Astrocyte of the cerebellum (primary cell): ENCODE data around the gene DSTN.

Source experiments
- DNase-seq: peaks from one replicate; pipeline ENCODE4 v3.0.0-alpha.2; 2011; ENCODE audit warnings: low read depth
- H3K4me3 ChIP-seq: 2 replicates; pipeline ENCODE4 v1.5.1; 2011; ENCODE audit warnings: mild to moderate bottlenecking, low read depth, low read length, moderate library complexity
- in situ Hi-C: cut with HindIII; loops from 2 replicates; pipeline ENCODE4 v1.10.0; 2017; ENCODE audit warnings: low sequenced_read_pairs
- TF ChIP-seq, protein P1 (sequence below): IDR thresholded peaks from 2 replicates; pipeline ENCODE4 v1.5.1; 2012; ENCODE audit warnings: low read length, low read depth, moderate library complexity, mild to moderate bottlenecking; ENCODE audit errors: missing control alignments

DSTN gene

DNA sequence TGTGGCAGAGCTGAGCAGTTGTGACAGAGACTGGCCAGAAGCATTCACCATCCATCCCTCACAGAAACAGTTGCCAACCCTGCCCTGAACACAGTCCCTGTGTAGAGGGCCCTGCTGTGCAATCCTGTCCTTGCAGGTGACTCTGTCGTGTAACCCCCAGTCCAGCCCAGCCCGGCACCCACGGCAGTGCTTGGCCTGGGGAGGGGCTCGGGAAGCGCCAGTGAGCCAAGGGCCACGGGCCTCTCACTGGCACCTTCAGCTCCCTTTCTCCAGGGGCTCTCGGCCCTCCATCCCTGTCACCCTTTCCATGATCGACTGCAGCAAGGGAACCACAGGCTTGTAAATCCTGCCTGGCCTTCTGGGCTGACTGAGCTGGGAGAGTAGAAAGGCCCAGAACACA, 59.1 kb downstream of the DSTN start:
- DNase-seq: no peak
- TF ChIP-seq, protein P1, sequence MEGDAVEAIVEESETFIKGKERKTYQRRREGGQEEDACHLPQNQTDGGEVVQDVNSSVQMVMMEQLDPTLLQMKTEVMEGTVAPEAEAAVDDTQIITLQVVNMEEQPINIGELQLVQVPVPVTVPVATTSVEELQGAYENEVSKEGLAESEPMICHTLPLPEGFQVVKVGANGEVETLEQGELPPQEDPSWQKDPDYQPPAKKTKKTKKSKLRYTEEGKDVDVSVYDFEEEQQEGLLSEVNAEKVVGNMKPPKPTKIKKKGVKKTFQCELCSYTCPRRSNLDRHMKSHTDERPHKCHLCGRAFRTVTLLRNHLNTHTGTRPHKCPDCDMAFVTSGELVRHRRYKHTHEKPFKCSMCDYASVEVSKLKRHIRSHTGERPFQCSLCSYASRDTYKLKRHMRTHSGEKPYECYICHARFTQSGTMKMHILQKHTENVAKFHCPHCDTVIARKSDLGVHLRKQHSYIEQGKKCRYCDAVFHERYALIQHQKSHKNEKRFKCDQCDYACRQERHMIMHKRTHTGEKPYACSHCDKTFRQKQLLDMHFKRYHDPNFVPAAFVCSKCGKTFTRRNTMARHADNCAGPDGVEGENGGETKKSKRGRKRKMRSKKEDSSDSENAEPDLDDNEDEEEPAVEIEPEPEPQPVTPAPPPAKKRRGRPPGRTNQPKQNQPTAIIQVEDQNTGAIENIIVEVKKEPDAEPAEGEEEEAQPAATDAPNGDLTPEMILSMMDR: no peak
- in situ Hi-C loops: no loop called here
- H3K4me3 ChIP-seq: no peak overlapping the region

DNA sequence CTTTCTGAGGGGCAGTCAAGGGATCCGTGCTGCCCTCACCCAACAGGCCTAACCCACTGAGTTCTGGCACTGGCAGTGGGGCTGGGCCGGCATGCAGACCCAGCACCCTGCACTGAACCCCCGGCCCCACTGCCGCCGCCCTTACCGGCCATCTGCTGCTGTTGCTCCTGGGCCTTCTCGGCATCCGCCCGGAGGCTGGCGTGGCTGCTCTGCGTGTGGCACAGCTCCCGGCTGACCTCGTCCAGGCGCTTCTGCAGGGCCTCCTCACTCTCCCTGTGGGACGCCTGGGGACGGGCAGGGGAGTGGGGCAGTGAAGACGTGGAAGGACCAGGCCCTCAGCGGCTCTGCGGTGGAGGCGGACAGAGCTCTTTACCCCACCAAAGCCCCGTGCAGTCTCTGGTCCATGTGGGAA, 59.8 kb downstream of the DSTN start:
- in situ Hi-C loops: no loop called here
- no peak for DNase-seq
- TF ChIP-seq, protein P1: no peak
- no peak overlapping the region for H3K4me3 ChIP-seq

- no peak for DNase-seq
- TF ChIP-seq, protein P1: no peak
- no peak overlapping the region for H3K4me3 ChIP-seq
- in situ Hi-C loops: no loop called here
Measured at GRCh38 chr20:17630151-17630805, 60.4 kb downstream of the DSTN start.

- in situ Hi-C loops: no loop called here
- DNase-seq: no peak
- no peak overlapping the region for H3K4me3 ChIP-seq
Measured at GRCh38 chr20:17630806-17631195, 60.9 kb downstream of the DSTN start.

DNA sequence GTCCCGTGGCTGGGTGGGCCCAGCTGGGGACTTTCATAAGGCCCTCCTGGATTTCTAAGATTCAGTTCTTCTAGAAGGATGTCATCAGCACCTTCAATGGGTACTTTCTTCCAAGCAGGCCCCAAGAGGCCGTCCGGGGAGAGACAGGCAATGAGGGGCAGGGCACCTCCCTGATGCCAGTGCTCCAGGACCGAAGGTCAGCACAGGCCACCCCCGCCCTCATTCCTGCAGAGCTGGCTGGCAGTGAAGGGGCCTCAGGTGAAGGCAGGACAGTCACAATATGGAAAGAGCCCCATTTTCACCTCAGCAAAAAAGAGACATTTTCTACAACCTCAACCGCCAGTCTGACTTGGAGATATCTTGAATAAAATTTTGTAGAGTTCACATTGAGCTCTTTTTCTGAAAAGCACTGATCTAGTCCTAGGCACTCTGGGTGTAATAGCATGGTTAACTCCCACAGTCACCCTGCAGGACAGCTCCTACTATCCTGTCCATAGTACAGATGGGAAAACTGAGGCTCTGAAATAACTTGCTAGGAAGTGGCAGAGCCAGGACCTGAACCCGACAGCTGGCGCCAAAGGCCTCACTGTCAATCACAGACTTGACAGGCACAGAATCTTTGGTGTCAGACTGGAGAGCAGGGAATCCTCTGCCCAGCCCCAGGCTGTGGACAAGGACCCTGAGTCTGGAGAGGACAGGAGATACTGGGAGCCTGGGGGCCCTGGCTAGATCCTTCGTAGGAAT, 61.9 kb downstream of the DSTN start:
- H3K4me3 ChIP-seq: no peak overlapping the region
- TF ChIP-seq, protein P1: no peak
- DNase-seq: no peak
- in situ Hi-C loops: no loop called here

More at GRCh38 chr20:17630806-17631195, 60.9 kb downstream of the DSTN start:
- TF ChIP-seq, protein P1: no peak

- H3K4me3 ChIP-seq: no peak overlapping the region
- TF ChIP-seq, protein P1: no peak
- no peak for DNase-seq
- in situ Hi-C loops: no loop called here
Measured at GRCh38 chr20:17633221-17633849, 63.5 kb downstream of the DSTN start.
